Camera-type eye (tissue), 1 donor: ENCODE data around the gene SLC16A2. TPM values are rescaled to one million over a fixed set of nuclear protein-coding genes. Genes with fewer than 3 reads are reported as not detected.

Source experiments
- total RNA-seq: library from RNA; depleted of rRNA; stranded (reverse); fragments of >200 nt; gene quantifications from one replicate; pipeline ENCODE4 v1.2.3, GENCODE V29; 2014

SLC16A2 gene
- total RNA-seq, result 17.8 TPM

DNA sequence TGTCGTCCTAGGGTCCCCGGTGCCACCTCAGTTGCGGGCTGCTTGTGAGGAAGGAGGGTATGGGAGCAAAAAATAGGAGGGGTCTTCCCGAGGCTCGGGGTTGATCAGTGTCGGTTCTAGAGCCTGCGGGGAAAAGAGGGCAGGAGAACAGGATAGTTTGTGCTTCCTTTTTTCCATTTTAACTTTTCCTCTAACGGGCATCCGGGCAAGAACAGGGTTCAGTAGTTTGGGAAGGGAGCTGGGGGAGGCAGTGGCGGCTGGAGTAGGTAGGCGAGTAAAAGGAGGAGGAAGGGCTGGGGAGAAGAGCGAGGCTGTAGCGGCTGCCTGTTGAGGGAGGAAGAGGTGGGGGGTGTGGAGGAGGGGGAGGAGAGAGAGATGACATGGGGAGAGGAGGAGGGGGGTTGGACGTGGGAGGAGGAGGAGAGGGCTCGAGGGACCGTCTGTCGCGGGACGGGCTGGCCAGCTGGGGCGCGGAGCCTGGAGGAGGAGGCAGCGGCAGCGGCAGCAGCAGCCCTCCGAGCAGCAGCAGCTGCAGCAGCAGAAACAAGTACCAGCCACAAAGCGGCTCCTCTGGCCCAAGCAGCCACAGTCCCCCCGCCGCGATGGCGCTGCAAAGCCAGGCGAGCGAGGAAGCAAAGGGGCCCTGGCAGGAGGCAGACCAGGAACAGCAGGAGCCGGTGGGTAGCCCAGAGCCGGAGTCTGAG lies at the start of gene SLC16A2:
TSS of gene SLC16A2 (plus strand) at position 458 of the 704 bp plus-strand sequence. CDS start at position 603, 145 bp downstream.

Other genes with a start within 250 kb of the SLC16A2 start
- gene ZCCHC13, start 117.3 kb upstream of the SLC16A2 start, total RNA-seq, result not detected
- 82.5 TPM for gene RLIM, start 193.1 kb downstream of the SLC16A2 start, total RNA-seq